Measurements from ENCODE around the gene ZIC2. TPM values are rescaled to one million over a fixed set of nuclear protein-coding genes. Genes with fewer than 3 reads are reported as not detected.

Gene ZIC2
- total RNA-seq, 3 donors from 2014 or later = 0.09 to 0.31 TPM; not detected in 1

GRCh38 chr13:99967498-99967868 lies 14.1 kb upstream of the ZIC2 start:
- TF ChIP-seq, protein P1, sequence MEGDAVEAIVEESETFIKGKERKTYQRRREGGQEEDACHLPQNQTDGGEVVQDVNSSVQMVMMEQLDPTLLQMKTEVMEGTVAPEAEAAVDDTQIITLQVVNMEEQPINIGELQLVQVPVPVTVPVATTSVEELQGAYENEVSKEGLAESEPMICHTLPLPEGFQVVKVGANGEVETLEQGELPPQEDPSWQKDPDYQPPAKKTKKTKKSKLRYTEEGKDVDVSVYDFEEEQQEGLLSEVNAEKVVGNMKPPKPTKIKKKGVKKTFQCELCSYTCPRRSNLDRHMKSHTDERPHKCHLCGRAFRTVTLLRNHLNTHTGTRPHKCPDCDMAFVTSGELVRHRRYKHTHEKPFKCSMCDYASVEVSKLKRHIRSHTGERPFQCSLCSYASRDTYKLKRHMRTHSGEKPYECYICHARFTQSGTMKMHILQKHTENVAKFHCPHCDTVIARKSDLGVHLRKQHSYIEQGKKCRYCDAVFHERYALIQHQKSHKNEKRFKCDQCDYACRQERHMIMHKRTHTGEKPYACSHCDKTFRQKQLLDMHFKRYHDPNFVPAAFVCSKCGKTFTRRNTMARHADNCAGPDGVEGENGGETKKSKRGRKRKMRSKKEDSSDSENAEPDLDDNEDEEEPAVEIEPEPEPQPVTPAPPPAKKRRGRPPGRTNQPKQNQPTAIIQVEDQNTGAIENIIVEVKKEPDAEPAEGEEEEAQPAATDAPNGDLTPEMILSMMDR (IDR thresholded peaks at IDR 0.05) = no peak
- H3K9me3 ChIP-seq = no peaks in the 10 kb centered on the region
- no peaks in the 10 kb centered on the region for H3K36me3 ChIP-seq (ENCODE audit: low read depth)
- no peak overlapping the region for H3K4me3 ChIP-seq
- peaks cover 37% of the 10 kb centered on the region for H3K4me1 ChIP-seq (ENCODE audit: low read depth)
- ATAC-seq (no peak), DNase-seq (no peak)
- intact Hi-C loops (cut with DNase I, micrococcal nuclease) = no loop called here

DNA sequence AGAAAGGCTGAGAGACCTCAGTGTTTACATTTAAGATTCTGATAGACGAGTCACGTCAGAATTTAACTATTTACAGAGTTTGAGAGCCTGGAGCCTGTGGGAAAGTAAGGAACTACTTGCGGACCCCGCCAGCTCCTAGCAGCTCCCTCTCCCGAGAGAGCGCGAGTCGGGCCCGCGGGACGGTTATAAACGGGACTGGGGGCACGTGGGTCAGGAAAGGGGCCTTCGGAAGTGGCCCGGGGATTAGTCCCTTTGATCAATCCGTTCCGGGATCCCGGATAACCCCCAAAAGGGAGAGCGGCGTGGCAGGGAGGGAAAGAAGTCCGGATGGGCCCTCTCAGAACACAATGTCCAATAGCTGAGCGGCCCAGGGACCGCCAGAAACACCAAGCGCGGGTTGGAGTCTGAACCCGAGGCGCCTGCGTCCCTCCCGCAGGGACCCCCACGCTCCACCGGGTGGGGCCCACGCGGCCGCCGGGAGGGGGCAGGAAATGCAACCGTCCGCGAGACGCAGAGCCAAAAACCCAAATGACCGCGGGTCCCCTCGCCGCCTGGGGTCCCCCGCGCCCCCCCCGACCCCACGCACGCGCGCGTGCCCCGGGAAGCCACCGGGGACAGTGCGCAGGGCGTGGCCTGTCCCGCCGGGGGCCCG lies 13.6 kb upstream of the ZIC2 start:
- no peaks in the 10 kb centered on the region for H3K9me3 ChIP-seq
- H3K4me3 ChIP-seq = no peak overlapping the region
- H3K36me3 ChIP-seq (ENCODE audit: low read depth) = no peaks in the 10 kb centered on the region
- intact Hi-C loops (cut with DNase I, micrococcal nuclease) = no loop called here
- ATAC-seq = no peak
- no peak for DNase-seq
- H3K4me1 ChIP-seq (ENCODE audit: low read depth) = peaks cover 37% of the 10 kb centered on the region
- TF ChIP-seq, protein P1 (IDR thresholded peaks at IDR 0.05) = no peak

GRCh38 chr13:99968521-99969452 lies 12.8 kb upstream of the ZIC2 start:
- no peaks in the 10 kb centered on the region for H3K36me3 ChIP-seq (ENCODE audit: low read depth)
- no peak overlapping the region for H3K4me3 ChIP-seq
- intact Hi-C loops (cut with DNase I, micrococcal nuclease) = no loop called here
- TF ChIP-seq, protein P1 (IDR thresholded peaks at IDR 0.05) = no peak
- H3K4me1 ChIP-seq (ENCODE audit: low read depth) = peaks cover 37% of the 10 kb centered on the region
- peak; percentile 86 for ATAC-seq
- DNase-seq = peak; percentile 54 to 67 (median 65)
- H3K9me3 ChIP-seq = no peaks in the 10 kb centered on the region

DNA sequence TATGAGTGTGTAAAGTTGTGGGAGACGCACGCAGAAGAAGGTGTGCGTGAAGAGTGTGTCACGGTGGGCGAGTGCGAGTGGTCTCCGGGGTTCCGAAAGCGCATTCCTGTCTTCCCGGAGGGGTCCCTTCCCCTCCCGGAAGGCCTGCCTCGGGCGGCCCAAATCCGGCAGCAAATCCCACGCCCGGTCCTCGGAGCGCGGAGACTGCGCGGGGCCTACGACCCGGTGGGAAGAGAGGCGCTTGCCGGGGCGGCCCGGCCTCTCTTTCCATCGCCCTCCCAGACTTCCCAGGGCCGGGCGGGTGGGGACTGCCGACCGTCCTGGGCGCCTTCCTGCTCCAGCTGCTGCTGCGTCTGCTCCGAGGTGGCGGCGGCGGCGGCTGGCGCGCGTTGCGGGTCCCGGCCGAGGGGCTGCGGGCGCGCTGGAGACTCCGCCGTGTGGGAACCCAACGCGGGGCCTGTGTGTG lies 12.1 kb upstream of the ZIC2 start:
- TF ChIP-seq, protein P1 (IDR thresholded peaks at IDR 0.05) = no peak
- intact Hi-C loops (cut with DNase I, micrococcal nuclease) = no loop called here

DNA sequence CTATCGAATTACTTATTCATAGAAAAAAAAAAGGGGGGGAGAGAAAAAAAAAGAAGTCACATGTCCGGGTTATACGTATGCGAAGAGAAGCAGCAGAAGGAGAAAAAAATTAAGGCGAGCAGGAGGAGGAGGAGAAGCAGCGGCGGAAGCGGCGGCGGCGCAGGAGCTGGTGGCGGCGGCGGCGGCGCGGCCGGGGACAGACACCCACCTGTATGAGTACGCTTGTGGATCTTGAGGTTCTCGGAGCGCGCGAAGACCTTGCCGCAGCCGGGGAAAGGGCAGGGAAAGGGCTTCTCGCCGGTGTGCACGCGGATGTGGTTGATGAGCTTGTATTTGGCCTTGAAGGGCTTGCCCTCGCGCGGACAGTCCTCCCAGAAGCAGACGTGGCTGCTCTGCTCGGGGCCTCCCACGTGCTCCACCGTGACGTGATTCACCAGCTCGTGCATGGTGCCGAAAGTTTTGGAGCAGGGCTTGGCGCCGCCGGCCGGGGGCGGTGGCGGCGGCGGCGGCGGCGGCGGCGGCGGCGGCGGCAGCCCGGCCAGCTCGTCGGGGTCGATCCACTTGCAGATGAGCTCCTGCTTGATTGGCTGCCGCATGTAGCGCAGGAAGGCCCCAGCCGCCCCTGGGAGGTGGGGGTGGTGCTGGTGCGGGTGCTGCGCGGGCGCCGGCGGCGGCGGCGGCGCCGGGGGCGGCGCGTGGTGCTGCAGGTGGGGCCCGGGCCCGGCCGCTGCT lies 11.5 kb upstream of the ZIC2 start:
- H3K9me3 ChIP-seq = no peaks in the 10 kb centered on the region
- peaks cover 37% of the 10 kb centered on the region for H3K4me1 ChIP-seq (ENCODE audit: low read depth)
- H3K36me3 ChIP-seq (ENCODE audit: low read depth) = no peaks in the 10 kb centered on the region
- peak; percentile 20 for ATAC-seq
- TF ChIP-seq, protein P1 (IDR thresholded peaks at IDR 0.05) = no peak
- no peak for DNase-seq
- no peak overlapping the region for H3K4me3 ChIP-seq
- intact Hi-C loops (cut with DNase I, micrococcal nuclease) = no loop called here

More for the DNA sequence above, 12.1 kb upstream of the ZIC2 start:
- Histone ChIP-seq H3K4me3 (no peak overlapping the region), H3K9me3 (no peaks in the 10 kb centered on the region), H3K36me3 (ENCODE audit: low read depth) (no peaks in the 10 kb centered on the region), H3K4me1 (ENCODE audit: low read depth) (peaks cover 37% of the 10 kb centered on the region)
- ATAC-seq (no peak), DNase-seq (no peak)

Data from mucosa of descending colon (tissue), 3 donors.